NCI-H1417 (cell line): ENCODE results near the gene CEP20.
"Not testable (repeated sequence)": the region's sequence is repeated elsewhere in the genome, so short reads cannot be mapped to it uniquely, and the experiment has no call there.

ENCODE experiments used
- DNase-seq, 3 experiments: peaks; one replicate each; lab custom pipeline; 2025; lab: John Stamatoyannopoulos, UW

The CEP20 gene

GRCh38 chr16:15857724-15858560 is 30.5 kb downstream of the CEP20 start:
- no peak for DNase-seq

GRCh38 chr16:15856901-15857698 is 31.3 kb downstream of the CEP20 start, which contains the start of gene MYH11:
MYH11 (minus strand) TSS chr16:15857028; CDS start chr16:15838252, 18,776 bp downstream.
- DNase-seq, result peak in 1 of 3 experiments; percentile 2

GRCh38 chr16:15856182-15856581 is 32.2 kb downstream of the CEP20 start:
- DNase-seq, result no peak

GRCh38 chr16:15855704-15856003 is 32.7 kb downstream of the CEP20 start:
- DNase-seq, result no peak

DNA sequence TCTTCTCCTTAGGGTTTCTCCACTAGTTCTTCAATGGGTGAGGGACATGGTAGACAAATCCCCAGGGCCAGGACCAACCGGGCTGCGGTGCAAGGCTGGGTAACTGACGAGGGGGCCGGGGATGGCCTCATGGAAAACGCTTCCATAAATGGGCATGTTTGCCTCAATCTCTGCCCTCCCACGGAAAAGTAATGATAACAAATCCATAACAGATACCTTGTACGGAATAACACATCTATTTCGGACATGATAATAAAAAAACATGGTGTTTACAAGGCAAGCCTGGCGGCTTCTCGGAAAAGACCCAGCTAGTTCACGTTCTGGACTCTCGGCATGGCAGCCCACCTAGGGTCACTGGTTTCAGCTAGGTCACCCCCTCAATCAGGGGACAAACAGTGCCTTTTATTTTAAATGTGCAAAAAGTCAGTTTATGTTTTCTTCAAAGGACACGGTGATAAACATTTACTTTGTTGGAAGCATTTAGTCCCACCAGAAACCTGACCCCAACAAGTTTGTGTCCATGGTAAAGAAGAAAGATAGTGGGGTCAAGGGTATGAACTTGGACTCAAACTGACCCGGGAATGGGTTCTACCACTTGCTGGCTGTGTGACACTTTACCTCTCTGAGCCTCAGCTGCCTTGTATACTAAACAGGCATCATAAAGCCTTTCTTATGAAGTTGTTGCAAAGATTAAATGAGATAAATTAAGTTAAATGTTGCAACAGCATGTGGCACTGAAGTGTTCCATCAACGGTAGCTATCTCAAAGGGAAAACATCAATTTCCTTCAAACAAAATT is 33.3 kb downstream of the CEP20 start:
- DNase-seq, result no peak

DNA sequence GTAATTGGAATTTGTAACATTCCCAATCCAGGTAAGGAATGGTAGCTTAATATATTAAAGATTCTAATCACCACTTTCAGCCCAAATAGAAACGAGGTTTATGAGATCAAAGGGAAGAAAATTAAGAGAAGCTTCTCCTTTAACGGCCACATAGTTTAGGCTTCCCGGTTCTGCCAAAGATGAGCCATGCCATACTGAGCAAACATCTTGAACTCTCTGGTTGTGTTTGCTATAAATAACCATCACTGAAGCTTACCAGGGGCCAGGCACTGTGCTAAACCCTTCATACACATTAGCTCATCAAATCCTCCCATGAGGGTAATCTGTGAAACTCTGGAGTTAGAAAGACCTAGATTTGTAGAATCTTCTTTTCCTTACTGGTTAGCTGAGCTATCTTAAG is 34.3 kb downstream of the CEP20 start:
- DNase-seq, result no peak

DNA sequence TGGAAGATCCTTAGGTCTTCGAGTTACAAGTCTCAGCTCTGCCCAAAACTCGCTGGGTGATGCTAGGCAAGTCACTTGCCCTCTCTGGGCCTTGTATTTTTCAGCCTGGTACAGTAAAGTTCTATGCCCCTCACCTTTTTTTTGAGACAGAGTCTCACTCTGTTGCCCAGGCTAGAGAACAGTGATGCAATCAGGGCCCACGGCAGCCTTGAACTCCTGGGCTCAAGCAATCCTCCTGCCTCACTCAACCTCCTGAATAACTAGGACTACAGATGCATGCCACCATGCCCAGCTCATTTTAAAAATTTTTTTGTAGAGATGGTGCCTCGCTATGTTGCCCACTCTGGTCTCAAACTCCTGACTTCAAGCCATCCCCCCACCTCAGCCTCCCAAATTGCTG is 35.4 kb downstream of the CEP20 start:
- DNase-seq, result no peak

GRCh38 chr16:15850555-15850954 is 37.8 kb downstream of the CEP20 start:
- not testable (repeated sequence) for DNase-seq

DNA sequence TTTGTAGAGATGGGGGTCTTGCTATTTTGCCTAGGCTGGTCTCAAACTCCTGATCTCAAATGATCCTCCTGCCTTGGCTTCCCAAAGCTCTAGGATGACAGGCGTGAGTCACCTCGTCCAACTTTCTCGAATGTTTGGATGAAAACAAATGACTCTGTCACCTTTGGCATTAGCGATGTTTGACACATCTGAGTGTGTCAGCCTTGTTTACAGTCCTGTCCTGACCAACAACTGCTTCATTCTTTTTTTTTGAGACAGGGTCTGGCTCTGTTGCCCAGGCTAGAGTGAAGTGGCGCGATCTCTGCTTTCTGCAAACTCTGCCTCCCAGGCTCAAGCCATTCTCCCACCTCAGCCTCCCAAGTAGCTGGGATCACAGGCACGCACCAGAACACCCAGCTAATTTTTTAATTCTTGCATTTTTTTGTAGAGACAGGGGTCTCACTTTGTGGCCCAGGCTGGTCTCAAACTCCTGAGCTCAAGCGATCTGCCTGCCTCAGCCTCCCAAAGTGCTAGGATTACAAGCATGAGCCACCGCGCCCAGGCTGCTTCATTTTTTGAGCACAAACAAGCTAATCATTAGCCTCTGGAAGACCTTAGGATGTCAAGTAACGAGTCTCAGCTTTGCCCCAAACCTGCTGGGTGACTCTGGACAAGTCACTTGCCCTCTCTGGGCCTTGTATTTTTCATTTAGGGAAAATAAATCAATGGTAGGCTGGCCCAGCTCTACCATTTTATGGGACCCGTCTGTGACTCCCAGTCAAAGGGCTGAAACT is 39.0 kb downstream of the CEP20 start:
- no peak for DNase-seq

- DNase-seq, result no peak
These were observed 40.7 kb downstream of the CEP20 start for GRCh38 chr16:15847611-15848175.

DNA sequence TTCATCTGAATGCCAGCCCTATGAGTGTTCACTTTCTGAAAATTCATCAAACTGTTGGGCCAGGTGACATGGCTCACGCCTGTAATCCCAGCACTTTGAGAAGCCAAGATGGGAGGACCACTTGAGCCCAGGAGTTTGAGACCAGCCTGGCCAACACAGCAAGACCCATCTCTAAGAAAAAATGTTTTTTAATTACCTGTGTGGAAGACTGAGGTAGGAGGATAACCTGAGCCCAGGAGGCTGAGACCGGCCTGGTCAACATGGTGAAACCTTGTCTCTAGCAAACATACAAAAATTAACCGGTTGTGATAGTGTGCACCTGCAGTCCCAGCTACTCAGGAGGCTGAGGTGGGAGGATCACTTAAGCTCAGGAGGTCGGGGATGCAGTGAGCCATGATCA is 41.9 kb downstream of the CEP20 start:
- DNase-seq, result no peak

- no peak for DNase-seq
These were observed 44.6 kb downstream of the CEP20 start for GRCh38 chr16:15843635-15844279.

GRCh38 chr16:15839204-15839603 is 49.2 kb downstream of the CEP20 start:
- DNase-seq, result not testable (repeated sequence)

GRCh38 chr16:15837761-15838160 is 50.6 kb downstream of the CEP20 start:
- DNase-seq, result no peak

DNA sequence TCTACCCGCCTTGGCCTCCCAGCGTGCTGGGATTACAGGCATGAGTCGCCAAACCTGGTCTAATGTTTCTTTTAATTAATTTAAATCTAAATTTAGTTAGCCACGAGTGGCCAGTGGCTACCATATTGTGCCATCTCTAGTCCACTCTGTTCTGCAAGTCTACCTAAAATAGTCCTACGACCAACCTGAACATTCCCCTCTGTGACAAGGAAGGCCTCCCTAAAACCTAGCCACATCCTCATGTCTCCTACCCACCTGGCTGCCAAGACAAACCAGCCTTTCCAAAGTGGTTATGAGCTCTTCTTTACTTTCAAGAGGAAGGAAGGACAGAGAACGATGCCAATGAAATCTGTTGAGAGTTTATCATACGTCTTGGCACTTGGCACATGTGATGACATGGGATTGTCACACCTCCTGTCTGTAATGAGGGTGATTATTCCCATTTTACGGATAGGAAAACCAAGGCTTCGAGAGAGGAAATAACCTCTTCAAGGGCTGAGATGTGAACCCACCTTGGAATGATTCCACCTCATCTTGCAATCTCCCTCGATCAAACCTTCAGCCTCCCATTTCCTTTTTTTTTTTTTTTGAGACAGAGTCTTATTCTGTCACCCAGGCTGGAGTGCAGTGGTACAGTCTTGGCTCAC is 51.3 kb downstream of the CEP20 start:
- DNase-seq, result no peak

DNA sequence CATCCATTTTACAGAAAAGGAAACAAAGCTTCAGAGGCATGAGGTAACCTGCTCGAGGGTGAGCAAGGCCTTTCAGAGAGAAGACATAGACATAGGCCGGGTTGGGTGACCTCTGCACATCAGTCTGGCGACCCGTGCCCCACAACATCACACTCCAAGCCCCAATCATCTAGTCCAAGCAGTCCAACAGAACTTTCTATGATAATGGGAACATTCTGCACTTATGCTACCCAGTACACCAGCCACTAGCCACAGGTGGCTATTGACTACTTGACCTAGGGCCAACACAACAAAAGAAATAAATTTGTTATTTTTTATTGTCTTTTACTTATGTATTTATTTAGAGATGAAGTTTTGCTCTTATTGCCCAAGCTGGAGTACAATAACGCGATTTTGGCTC is 52.3 kb downstream of the CEP20 start:
- DNase-seq, result no peak

DNA sequence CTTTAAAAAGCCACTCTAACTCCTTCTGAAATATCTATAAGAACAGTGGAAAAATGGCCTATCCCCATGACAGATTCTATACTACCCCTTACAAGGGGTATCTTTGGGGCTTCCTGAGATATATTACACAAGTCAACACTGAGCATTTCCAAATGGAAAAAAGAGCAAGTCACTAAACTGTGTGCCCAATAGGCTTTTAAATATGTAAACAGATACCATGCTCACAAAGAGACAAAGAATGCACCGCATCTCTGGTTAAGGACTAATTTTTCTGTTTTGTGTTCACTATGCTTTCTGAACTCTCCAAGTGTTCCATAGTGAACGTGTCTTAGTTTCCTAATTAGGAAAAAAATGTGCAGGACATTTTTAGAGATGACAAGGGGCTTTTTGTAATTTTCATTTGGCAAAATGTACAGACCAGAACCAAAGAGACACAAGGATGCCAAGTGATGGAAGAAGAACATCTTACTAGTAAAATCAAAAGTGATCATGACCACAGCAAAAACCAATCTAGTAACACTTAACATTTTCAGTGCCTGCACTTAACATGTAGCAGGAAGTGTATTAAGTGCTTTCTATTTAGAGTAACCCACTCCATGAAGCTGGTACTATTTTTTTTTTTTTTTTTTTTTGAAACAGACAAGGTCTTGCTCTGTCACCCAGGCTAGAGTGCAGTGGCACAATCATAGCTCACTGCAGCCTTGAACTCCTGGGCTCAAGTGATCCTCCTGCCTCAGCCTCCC is 53.1 kb downstream of the CEP20 start:
- DNase-seq, result no peak

DNA sequence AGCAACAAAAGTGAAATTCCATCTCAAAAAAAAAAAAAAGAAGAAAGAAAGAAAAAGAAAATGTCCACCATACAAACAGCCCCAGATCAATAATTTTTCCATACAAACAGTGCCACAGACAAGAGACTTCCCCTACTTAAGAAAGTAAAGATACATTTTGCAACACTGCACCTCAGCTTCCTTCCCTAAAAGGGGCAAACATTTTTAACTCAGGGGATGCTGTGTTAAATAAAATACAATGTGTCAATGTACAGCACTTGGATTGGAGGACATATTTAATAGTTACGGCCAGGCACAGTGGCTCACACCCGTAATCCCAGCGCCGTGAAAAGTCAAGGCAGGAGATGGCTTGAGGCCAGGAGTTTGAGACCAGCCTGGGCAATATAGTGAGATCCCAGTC is 53.9 kb downstream of the CEP20 start:
- no peak for DNase-seq

GRCh38 chr16:15833541-15833940 is 54.9 kb downstream of the CEP20 start:
- no peak for DNase-seq

DNA sequence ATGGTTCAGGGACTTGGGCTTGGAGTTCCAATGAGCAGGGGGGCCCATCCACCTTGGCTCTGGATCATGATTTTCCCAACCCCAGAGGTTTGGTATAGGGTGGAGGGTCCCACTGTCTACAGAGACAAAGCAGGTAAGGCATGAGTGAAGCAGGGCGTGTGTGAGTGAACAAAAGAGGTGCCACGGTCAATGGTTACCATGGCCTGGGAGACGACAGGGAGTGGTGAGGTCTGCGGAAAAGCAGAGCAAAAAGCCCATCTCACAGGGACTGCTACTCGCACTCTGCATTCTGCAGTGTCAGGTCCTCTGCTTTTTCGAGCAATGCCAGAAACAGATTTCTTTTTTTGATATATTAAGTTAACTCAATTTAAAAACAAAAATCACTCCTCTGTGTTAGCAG is 56.2 kb downstream of the CEP20 start:
- no peak for DNase-seq
